ENCODE data around the gene U2AF2. TPM values are rescaled to one million over a fixed set of nuclear protein-coding genes. Genes with fewer than 3 reads are reported as not detected.

The U2AF2 gene
- total RNA-seq, 1 experiment from 2014 or later = 545 TPM

DNA sequence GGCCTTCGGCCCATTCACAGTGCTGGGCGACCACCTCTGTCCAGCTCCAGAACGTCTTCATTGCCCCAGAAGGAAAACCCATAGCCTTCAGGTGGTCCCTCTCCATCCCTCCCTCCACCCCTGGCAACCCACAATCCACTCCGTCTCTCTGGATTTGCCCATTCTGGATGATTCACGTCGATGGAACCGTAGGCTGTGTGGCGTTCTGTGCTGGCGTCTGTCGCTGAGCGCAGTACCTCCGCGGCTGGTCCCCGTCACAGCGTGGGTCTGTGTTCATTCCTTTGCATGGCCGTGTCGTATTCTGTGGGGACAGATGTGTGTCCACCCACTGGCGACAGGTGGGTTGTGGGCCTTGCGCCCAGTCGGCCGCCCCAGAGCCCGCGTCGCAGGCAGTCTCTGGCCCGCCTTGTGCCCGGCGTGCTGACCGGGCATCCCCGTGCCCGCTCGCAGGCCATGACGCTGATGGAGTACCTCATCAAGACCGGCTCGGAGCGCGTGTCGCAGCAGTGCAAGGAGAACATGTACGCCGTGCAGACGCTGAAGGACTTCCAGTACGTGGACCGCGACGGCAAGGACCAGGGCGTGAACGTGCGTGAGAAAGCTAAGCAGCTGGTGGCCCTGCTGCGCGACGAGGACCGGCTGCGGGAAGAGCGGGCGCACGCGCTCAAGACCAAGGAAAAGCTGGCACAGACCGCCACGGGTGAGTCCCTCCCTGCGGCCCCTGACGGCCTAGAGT, 30.3 kb downstream of the U2AF2 start:
- Histone ChIP-seq H3K27me3 (ENCODE audit: control insufficient read depth, insufficient read depth, low read length) (no peaks in the 10 kb centered on the region), H3K4me3 (ENCODE audit: low read depth in 2 of 2, low read length in 2 of 2) (no peak overlapping the region), H3K9me3 (ENCODE audit: control insufficient read depth, insufficient read depth, low read depth, low read length) (no peaks in the 10 kb centered on the region), H3K4me1 (ENCODE audit: control insufficient read depth, insufficient read depth, low read length) (peaks cover 7% of the 10 kb centered on the region; the same call in 1 of the 2 replicates), H3K27ac (ENCODE audit: low read length) (no peak overlapping the region), H3K36me3 (ENCODE audit: control insufficient read depth, insufficient read depth, low read length) (peaks cover 11% of the 10 kb centered on the region; the same call in 1 of the 2 replicates)
- TF ChIP-seq SIN3A (IDR thresholded peaks at IDR 0.05; ENCODE audit: borderline replicate concordance, insufficient read depth, low read depth, low read length) (no peak), TCF7L2 (IDR thresholded peaks at IDR 0.05; ENCODE audit: low read depth, low read length) (no peak), POLR2AphosphoS5 (IDR thresholded peaks at IDR 0.05; ENCODE audit: low read depth, low read length) (no peak)
- TF ChIP-seq, protein P1, sequence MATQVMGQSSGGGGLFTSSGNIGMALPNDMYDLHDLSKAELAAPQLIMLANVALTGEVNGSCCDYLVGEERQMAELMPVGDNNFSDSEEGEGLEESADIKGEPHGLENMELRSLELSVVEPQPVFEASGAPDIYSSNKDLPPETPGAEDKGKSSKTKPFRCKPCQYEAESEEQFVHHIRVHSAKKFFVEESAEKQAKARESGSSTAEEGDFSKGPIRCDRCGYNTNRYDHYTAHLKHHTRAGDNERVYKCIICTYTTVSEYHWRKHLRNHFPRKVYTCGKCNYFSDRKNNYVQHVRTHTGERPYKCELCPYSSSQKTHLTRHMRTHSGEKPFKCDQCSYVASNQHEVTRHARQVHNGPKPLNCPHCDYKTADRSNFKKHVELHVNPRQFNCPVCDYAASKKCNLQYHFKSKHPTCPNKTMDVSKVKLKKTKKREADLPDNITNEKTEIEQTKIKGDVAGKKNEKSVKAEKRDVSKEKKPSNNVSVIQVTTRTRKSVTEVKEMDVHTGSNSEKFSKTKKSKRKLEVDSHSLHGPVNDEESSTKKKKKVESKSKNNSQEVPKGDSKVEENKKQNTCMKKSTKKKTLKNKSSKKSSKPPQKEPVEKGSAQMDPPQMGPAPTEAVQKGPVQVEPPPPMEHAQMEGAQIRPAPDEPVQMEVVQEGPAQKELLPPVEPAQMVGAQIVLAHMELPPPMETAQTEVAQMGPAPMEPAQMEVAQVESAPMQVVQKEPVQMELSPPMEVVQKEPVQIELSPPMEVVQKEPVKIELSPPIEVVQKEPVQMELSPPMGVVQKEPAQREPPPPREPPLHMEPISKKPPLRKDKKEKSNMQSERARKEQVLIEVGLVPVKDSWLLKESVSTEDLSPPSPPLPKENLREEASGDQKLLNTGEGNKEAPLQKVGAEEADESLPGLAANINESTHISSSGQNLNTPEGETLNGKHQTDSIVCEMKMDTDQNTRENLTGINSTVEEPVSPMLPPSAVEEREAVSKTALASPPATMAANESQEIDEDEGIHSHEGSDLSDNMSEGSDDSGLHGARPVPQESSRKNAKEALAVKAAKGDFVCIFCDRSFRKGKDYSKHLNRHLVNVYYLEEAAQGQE (IDR thresholded peaks at IDR 0.05; ENCODE audit: insufficient read depth in 1 of 2, low read depth in 2 of 2, low read length in 1 of 2) = no peak
- TF ChIP-seq, protein P2, sequence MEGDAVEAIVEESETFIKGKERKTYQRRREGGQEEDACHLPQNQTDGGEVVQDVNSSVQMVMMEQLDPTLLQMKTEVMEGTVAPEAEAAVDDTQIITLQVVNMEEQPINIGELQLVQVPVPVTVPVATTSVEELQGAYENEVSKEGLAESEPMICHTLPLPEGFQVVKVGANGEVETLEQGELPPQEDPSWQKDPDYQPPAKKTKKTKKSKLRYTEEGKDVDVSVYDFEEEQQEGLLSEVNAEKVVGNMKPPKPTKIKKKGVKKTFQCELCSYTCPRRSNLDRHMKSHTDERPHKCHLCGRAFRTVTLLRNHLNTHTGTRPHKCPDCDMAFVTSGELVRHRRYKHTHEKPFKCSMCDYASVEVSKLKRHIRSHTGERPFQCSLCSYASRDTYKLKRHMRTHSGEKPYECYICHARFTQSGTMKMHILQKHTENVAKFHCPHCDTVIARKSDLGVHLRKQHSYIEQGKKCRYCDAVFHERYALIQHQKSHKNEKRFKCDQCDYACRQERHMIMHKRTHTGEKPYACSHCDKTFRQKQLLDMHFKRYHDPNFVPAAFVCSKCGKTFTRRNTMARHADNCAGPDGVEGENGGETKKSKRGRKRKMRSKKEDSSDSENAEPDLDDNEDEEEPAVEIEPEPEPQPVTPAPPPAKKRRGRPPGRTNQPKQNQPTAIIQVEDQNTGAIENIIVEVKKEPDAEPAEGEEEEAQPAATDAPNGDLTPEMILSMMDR (IDR thresholded peaks at IDR 0.05) = no peak
- ChIA-PET POLR2A (no interaction called here), CTCF (no interaction called here)
- DNase-seq (ENCODE audit: low read depth, low spot score) (no peak), ATAC-seq (no peak)
- intact Hi-C loops (cut with micrococcal nuclease; ENCODE audit: unreplicated experiment) (no loop called here), in situ Hi-C loops (cut with HindIII; ENCODE audit: low pct_unique_long_range_greater_than_20kb, low sequenced_read_pairs) (no loop called here)
- no TSS peak for BruUV-seq (replicated peaks)

DNA sequence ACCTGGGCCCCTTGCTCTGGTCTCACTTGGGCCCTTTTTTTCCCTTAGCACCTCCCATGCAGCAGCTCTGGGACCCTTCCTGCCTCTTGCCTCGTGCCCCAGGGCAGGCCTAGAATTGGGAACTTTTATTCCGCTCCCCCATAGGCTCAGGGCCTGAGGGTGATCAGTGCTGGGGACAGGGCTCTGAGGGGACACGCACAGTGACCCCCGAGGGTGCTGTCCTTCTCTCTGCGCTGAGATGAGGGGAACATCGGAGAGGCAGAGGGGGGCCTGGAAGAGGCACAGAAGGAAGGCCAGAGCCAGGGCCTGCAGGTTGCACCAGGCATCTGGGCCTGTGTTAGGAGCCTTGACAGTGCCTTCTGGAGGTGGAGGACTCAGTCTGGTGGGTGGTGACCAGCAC, 30.9 kb downstream of the U2AF2 start:
- DNase-seq (ENCODE audit: low read depth, low spot score) = no peak
- Histone ChIP-seq H3K27me3 (ENCODE audit: control insufficient read depth, insufficient read depth, low read length) (no peaks in the 10 kb centered on the region), H3K4me1 (ENCODE audit: control insufficient read depth, insufficient read depth, low read length) (peaks cover 7% of the 10 kb centered on the region; the same call in 1 of the 2 replicates), H3K36me3 (ENCODE audit: control insufficient read depth, insufficient read depth, low read length) (peaks cover 11% of the 10 kb centered on the region; the same call in 1 of the 2 replicates), H3K27ac (ENCODE audit: low read length) (no peak overlapping the region), H3K4me3 (ENCODE audit: low read depth in 2 of 2, low read length in 2 of 2) (no peak overlapping the region), H3K9me3 (ENCODE audit: control insufficient read depth, insufficient read depth, low read depth, low read length) (no peaks in the 10 kb centered on the region)
- BruUV-seq (replicated peaks) = no TSS peak
- TF ChIP-seq, protein P1 (IDR thresholded peaks at IDR 0.05; ENCODE audit: insufficient read depth in 1 of 2, low read depth in 2 of 2, low read length in 1 of 2) = no peak
- in situ Hi-C loops (cut with HindIII; ENCODE audit: low pct_unique_long_range_greater_than_20kb, low sequenced_read_pairs) = no loop called here
- ChIA-PET POLR2A (no interaction called here), CTCF (no interaction called here)
- ATAC-seq = no peak
- intact Hi-C loops (cut with micrococcal nuclease; ENCODE audit: unreplicated experiment) = no loop called here
